ENCODE measurements around the gene MYH10.

MYH10 gene

GRCh38 chr17:8572764-8573163 is 57.8 kb downstream of the MYH10 start:
- Histone ChIP-seq H3K4me2 (ENCODE audit: low read depth, low read length) (no peak overlapping the region), H3K9ac (ENCODE audit: low read length) (no peak overlapping the region), H4K20me1 (ENCODE audit: insufficient read depth, low read length) (no peaks in the 10 kb centered on the region), H3F3A (ENCODE audit: insufficient read depth, low read length) (no peaks in the 10 kb centered on the region), H3K4me1 (ENCODE audit: low read length) (no peaks in the 10 kb centered on the region), H3K27me3 (replicated peaks; ENCODE audit: insufficient read depth, low read length) (no peaks in the 10 kb centered on the region), H3K9me2 (replicated peaks; ENCODE audit: insufficient read depth, low read length) (no peaks in the 10 kb centered on the region), H3K9me3 (replicated peaks; ENCODE audit: insufficient read depth, low read length) (no peaks in the 10 kb centered on the region), H3K27ac (ENCODE audit: low read length) (no peak overlapping the region), H2AFZ (ENCODE audit: low read length) (no peak overlapping the region), H3K36me3 (replicated peaks; ENCODE audit: insufficient read depth, low read length) (no peaks in the 10 kb centered on the region), H3K79me2 (ENCODE audit: low read length) (no peaks in the 10 kb centered on the region), H3K4me3 (ENCODE audit: low read length) (no peak overlapping the region)
- TF ChIP-seq CTCF (IDR thresholded peaks at IDR 0.05; ENCODE audit: low read length) (peak; percentile 31; the same call in 1 of the 2 replicates), EZH2phosphoT487 (IDR thresholded peaks at IDR 0.05; ENCODE audit: low read length) (no peak), EZH2 (optimal IDR thresholded peaks at IDR 0.05; ENCODE audit: low read depth, low read length) (no peak)
- no peak for DNase-seq

GRCh38 chr17:8563981-8564602 is 66.4 kb downstream of the MYH10 start:
- Histone ChIP-seq H3K4me1 (ENCODE audit: low read length) (no peaks in the 10 kb centered on the region), H3K9ac (ENCODE audit: low read length) (no peak overlapping the region), H3K79me2 (ENCODE audit: low read length) (no peaks in the 10 kb centered on the region), H3K36me3 (replicated peaks; ENCODE audit: insufficient read depth, low read length) (no peaks in the 10 kb centered on the region), H3F3A (ENCODE audit: insufficient read depth, low read length) (no peaks in the 10 kb centered on the region), H3K27ac (ENCODE audit: low read length) (no peak overlapping the region), H4K20me1 (ENCODE audit: insufficient read depth, low read length) (no peaks in the 10 kb centered on the region), H3K4me2 (ENCODE audit: low read depth, low read length) (no peak overlapping the region), H2AFZ (ENCODE audit: low read length) (no peak overlapping the region), H3K4me3 (ENCODE audit: low read length) (no peak overlapping the region), H3K27me3 (replicated peaks; ENCODE audit: insufficient read depth, low read length) (no peaks in the 10 kb centered on the region), H3K9me2 (replicated peaks; ENCODE audit: insufficient read depth, low read length) (no peaks in the 10 kb centered on the region), H3K9me3 (replicated peaks; ENCODE audit: insufficient read depth, low read length) (no peaks in the 10 kb centered on the region)
- no peak for DNase-seq
- TF ChIP-seq EZH2phosphoT487 (IDR thresholded peaks at IDR 0.05; ENCODE audit: low read length), result no peak
- no peak for TF ChIP-seq EZH2 (optimal IDR thresholded peaks at IDR 0.05; ENCODE audit: low read depth, low read length)

- no peak overlapping the region for H3K27ac ChIP-seq (ENCODE audit: low read length)
- H3K9ac ChIP-seq (ENCODE audit: low read length), result no peak overlapping the region
- no peak overlapping the region for H3K4me2 ChIP-seq (ENCODE audit: low read depth, low read length)
Observed at GRCh38 chr17:8563024-8563776, 67.3 kb downstream of the MYH10 start.

More at GRCh38 chr17:8563024-8563776, 67.3 kb downstream of the MYH10 start:
- H2AFZ ChIP-seq (ENCODE audit: low read length), result no peak overlapping the region
- H3K4me3 ChIP-seq (ENCODE audit: low read length), result no peak overlapping the region
- DNase-seq, result no peak
- no peaks in the 10 kb centered on the region for H4K20me1 ChIP-seq (ENCODE audit: insufficient read depth, low read length)
- H3K36me3 ChIP-seq (replicated peaks; ENCODE audit: insufficient read depth, low read length), result no peaks in the 10 kb centered on the region
- no peaks in the 10 kb centered on the region for H3K4me1 ChIP-seq (ENCODE audit: low read length)
- H3K27me3 ChIP-seq (replicated peaks; ENCODE audit: insufficient read depth, low read length), result no peaks in the 10 kb centered on the region
- no peaks in the 10 kb centered on the region for H3F3A ChIP-seq (ENCODE audit: insufficient read depth, low read length)
- H3K9me3 ChIP-seq (replicated peaks; ENCODE audit: insufficient read depth, low read length), result no peaks in the 10 kb centered on the region
- H3K9me2 ChIP-seq (replicated peaks; ENCODE audit: insufficient read depth, low read length), result no peaks in the 10 kb centered on the region
- no peaks in the 10 kb centered on the region for H3K79me2 ChIP-seq (ENCODE audit: low read length)
- TF ChIP-seq CTCF (IDR thresholded peaks at IDR 0.05; ENCODE audit: low read length) (no peak), EZH2 (optimal IDR thresholded peaks at IDR 0.05; ENCODE audit: low read depth, low read length) (no peak), EZH2phosphoT487 (IDR thresholded peaks at IDR 0.05; ENCODE audit: low read length) (no peak)

All from MM.1S (cell line).